Epithelial cell of esophagus (primary cell): Measurements from ENCODE around the gene TBX15.

Experiments
- DNase-seq: peaks from one replicate; pipeline ENCODE4 v3.0.0; 2010; ENCODE audit warnings: low read depth
- H3K4me3 ChIP-seq: 2 replicates; pipeline ENCODE4 v1.5.1; 2011; ENCODE audit warnings: mild to moderate bottlenecking, low read length, control low read depth
- CTCF ChIP-seq: IDR thresholded peaks from 2 replicates; pipeline ENCODE4 v1.5.1; 2011; ENCODE audit warnings: low read depth, mild to moderate bottlenecking, low read length, control low read depth, inconsistent platforms; ENCODE audit not compliant: insufficient read depth; ENCODE audit errors: missing control alignments

Gene TBX15

GRCh38 chr1:118984086-118984721, 3.9 kb downstream of the TBX15 start:
- TF ChIP-seq CTCF, result no peak
- no peak overlapping the region for H3K4me3 ChIP-seq
- no peak for DNase-seq

- no peak for DNase-seq
- TF ChIP-seq CTCF, result no peak
- no peak overlapping the region for H3K4me3 ChIP-seq
Observed at GRCh38 chr1:118983558-118984041, 4.5 kb downstream of the TBX15 start.

- H3K4me3 ChIP-seq, result no peak overlapping the region
- DNase-seq, result no peak
- no peak for TF ChIP-seq CTCF
Observed at GRCh38 chr1:118982821-118983557, 5.2 kb downstream of the TBX15 start.

GRCh38 chr1:118982266-118982665, 5.9 kb downstream of the TBX15 start:
- TF ChIP-seq CTCF, result no peak
- DNase-seq, result no peak
- no peak overlapping the region for H3K4me3 ChIP-seq

- no peak for TF ChIP-seq CTCF
- no peak overlapping the region for H3K4me3 ChIP-seq
- no peak for DNase-seq
Observed at GRCh38 chr1:118981436-118981835, 6.7 kb downstream of the TBX15 start.

- TF ChIP-seq CTCF, result no peak
- no peak for DNase-seq
- H3K4me3 ChIP-seq, result no peak overlapping the region
Observed at GRCh38 chr1:118979754-118980575, 8.2 kb downstream of the TBX15 start.
